ENCODE results near the gene LLPH. TPM values are rescaled to one million over a fixed set of nuclear protein-coding genes. Genes with fewer than 3 reads are reported as not detected.

Gene LLPH
- 8.8 TPM for total RNA-seq

GRCh38 chr12:66130267-66131066, at the start of gene LLPH:
LLPH (minus strand) TSS chr12:66130750; CDS start chr12:66129106, 1,644 bp downstream.

GRCh38 chr12:66169221-66170170, 38.9 kb upstream of the LLPH start, which contains the start of gene TMBIM4:
TMBIM4 (minus strand) TSS chr12:66169996; CDS start chr12:66169951, 45 bp downstream.

Other genes starting within 250 kb of the LLPH start
- gene TMBIM4, start 39.2 kb upstream of the LLPH start, total RNA-seq: 24.7 TPM
- gene IRAK3, start 58.5 kb upstream of the LLPH start, total RNA-seq: 6.9 TPM
- gene HELB, start 171.7 kb upstream of the LLPH start, total RNA-seq: 13.8 TPM